B cell (primary cell): ENCODE data around the gene CRYGN. TPM values are rescaled to one million over a fixed set of nuclear protein-coding genes. Genes with fewer than 3 reads are reported as not detected.

Source experiments
- ATAC-seq: fragments of 200-7000 bp; cut with Tn5 transposase; one replicate; pipeline ENCODE4 v1.10.0; 2021; ENCODE audit warnings: low read depth, mild to moderate bottlenecking, moderate number of reproducible peaks, moderate library complexity
- CTCF ChIA-PET: fragments of 350-600 bp; sonication (Branson Sonifier 250); formaldehyde crosslinking; loops from one replicate; lab custom pipeline; 2021; ENCODE audit warnings: antibody characterized with exemption, inconsistent platforms; lab: Charles Lee
- POLR2A ChIA-PET: fragments of 350-600 bp; sonication (Branson Sonifier 250); formaldehyde crosslinking; loops from one replicate; lab custom pipeline; 2021; ENCODE audit warnings: antibody characterized with exemption; lab: Charles Lee
- DNase-seq: peaks from one replicate; pipeline ENCODE4 v3.0.0; 2013
- H2AFZ ChIP-seq: 2 replicates; pipeline ENCODE4 v1.6.1; 2012; ENCODE audit warnings: mild to moderate bottlenecking, low read depth, low read length; ENCODE audit not compliant: insufficient read depth, poor library complexity, severe bottlenecking
- H3K27ac ChIP-seq, 2 donors: 1 replicate in 1 of 2; 2 replicates in 1 of 2; pipeline ENCODE4 v1.5.1; 2012 to 2013; ENCODE audit warnings: low read length in 2 of 2, mild to moderate bottlenecking in 2 of 2, moderate library complexity in 1 of 2
- H3K27me3 ChIP-seq, 4 experiments: fragments of 200-600 bp in 1 of 4; sonication (generic) in 1 of 4; replicated peaks in 1 of 4; 1 replicate in 2 of 4; 2 replicates in 2 of 4; pipeline versions ENCODE4 v1.6.1 to v1.7.0; 2013 to 2016; ENCODE audit warnings: low read length in 3 of 4, mild to moderate bottlenecking in 2 of 4, mixed read lengths in 1 of 4, moderate library complexity in 1 of 4; ENCODE audit not compliant: insufficient read depth in 4 of 4, control insufficient read depth in 3 of 4; ENCODE audit errors: control extremely low read depth in 1 of 4
- H3K36me3 ChIP-seq, 2 experiments: replicated peaks in 1 of 2; 1 replicate in 1 of 2; 2 replicates in 1 of 2; pipeline versions ENCODE4 v1.6.1 to v1.7.1; 2013; ENCODE audit warnings: low read length in 1 of 2; ENCODE audit not compliant: insufficient read depth in 2 of 2, control insufficient read depth in 1 of 2; ENCODE audit errors: control extremely low read depth in 1 of 2, extremely low read depth in 1 of 2
- H3K4me1 ChIP-seq, 2 donors: fragments of 200-600 bp in 1 of 2; sonication (generic) in 1 of 2; 1 replicate in 1 of 2; 2 replicates in 1 of 2; pipeline versions ENCODE4 v1.5.1 to v1.6.1; 2013 to 2017; ENCODE audit warnings: low read length in 2 of 2; ENCODE audit not compliant: control insufficient read depth in 2 of 2, insufficient read depth in 2 of 2
- H3K4me2 ChIP-seq: replicated peaks from 2 replicates; pipeline ENCODE3; 2012; ENCODE audit warnings: mild to moderate bottlenecking, low read depth, low read length; ENCODE audit not compliant: poor library complexity, severe bottlenecking
- H3K4me3 ChIP-seq, 5 experiments: fragments of 200-600 bp in 1 of 5; sonication (generic) in 1 of 5; 1 replicate in 3 of 5; 2 replicates in 2 of 5; pipeline versions ENCODE4 v1.5.1 to v1.7.0; 2011 to 2016; ENCODE audit warnings: low read length in 4 of 5, mild to moderate bottlenecking in 4 of 5, low read depth in 2 of 5, control low read depth in 1 of 5, moderate library complexity in 1 of 5; ENCODE audit not compliant: insufficient read depth in 1 of 5; ENCODE audit errors: control extremely low read depth in 1 of 5, extremely low read depth in 1 of 5
- H3K79me2 ChIP-seq: fragments of 200-600 bp; sonication (generic); one replicate; pipeline ENCODE4 v1.6.0; 2016; ENCODE audit warnings: low read length; ENCODE audit not compliant: control insufficient read depth, insufficient read depth
- H3K9ac ChIP-seq: fragments of 200-600 bp; sonication (generic); 2 replicates; pipeline ENCODE4 v1.6.1; 2017; ENCODE audit warnings: mild to moderate bottlenecking, low read length, moderate library complexity
- H3K9me3 ChIP-seq, 3 donors: one replicate each; pipeline versions ENCODE4 v1.6.1 to v1.7.1; 2013; ENCODE audit warnings: low read length in 2 of 3; ENCODE audit not compliant: control insufficient read depth in 2 of 3, insufficient read depth in 1 of 3; ENCODE audit errors: control extremely low read depth in 1 of 3
- H4K20me1 ChIP-seq: 2 replicates; pipeline ENCODE4 v1.6.0; 2012; ENCODE audit warnings: mild to moderate bottlenecking, low read length; ENCODE audit not compliant: insufficient read depth, control insufficient read depth, poor library complexity, severe bottlenecking
- H3K27ac Mint-ChIP-seq: one replicate; pipeline ENCODE4 v1.8.0; 2021; ENCODE audit warnings: mixed read lengths
- H3K27me3 Mint-ChIP-seq: one replicate; pipeline ENCODE4 v1.8.0; 2021; ENCODE audit warnings: mixed read lengths
- H3K4me1 Mint-ChIP-seq: one replicate; pipeline ENCODE4 v1.8.0; 2021; ENCODE audit warnings: mixed read lengths
- H3K4me3 Mint-ChIP-seq: one replicate; pipeline ENCODE4 v1.8.0; 2021; ENCODE audit warnings: mixed read lengths
- H3K9me3 Mint-ChIP-seq: one replicate; pipeline ENCODE4 v1.8.0; 2022; ENCODE audit warnings: mixed read lengths; ENCODE audit not compliant: insufficient read depth
- EZH2 ChIP-seq: IDR thresholded peaks from 2 replicates; pipeline ENCODE4 v1.6.1; 2012; ENCODE audit warnings: borderline replicate concordance, low read depth, mild to moderate bottlenecking, moderate library complexity, low read length; ENCODE audit not compliant: insufficient read depth, poor library complexity, severe bottlenecking
- WGBS: methylation state at CpG from one replicate; pipeline ENCODE4 v1.1.5; 2013; ENCODE audit warnings: missing lambda C conversion rate; ENCODE audit not compliant: insufficient coverage; 5-methylcytosine and 5-hydroxymethylcytosine counted together
- intact Hi-C: fragments of 100-400 bp; cut with micrococcal nuclease; formaldehyde crosslinking; loops from one replicate; pipeline ENCODE4 v1.10.0; 2022
- polyA plus RNA-seq: library from polyadenylated mRNA; depleted of rRNA; stranded (reverse); fragments of >200 nt; gene quantifications from 2 replicates; pipeline ENCODE4 v1.2.3, GENCODE V29; 2012
- total RNA-seq, 2 donors: library from RNA; stranded (reverse); fragments of 120-200 nt in 1 of 2; gene quantifications; 1 replicate in 1 of 2; 2 replicates in 1 of 2; pipeline versions ENCODE4 v1.2.3 to v1.2.4, GENCODE V29; 2013 to 2022
- TF ChIP-seq, protein P1 (sequence below): fragments of 200-600 bp; IDR thresholded peaks from one replicate; pipeline ENCODE4 v1.8.0; 2022; ENCODE audit warnings: antibody characterized with exemption, mild to moderate bottlenecking

The CRYGN gene
- total and polyA plus RNA-seq, 2 donors (not counting 1 experiment from before 2014, with no cell fraction given): not detected

DNA sequence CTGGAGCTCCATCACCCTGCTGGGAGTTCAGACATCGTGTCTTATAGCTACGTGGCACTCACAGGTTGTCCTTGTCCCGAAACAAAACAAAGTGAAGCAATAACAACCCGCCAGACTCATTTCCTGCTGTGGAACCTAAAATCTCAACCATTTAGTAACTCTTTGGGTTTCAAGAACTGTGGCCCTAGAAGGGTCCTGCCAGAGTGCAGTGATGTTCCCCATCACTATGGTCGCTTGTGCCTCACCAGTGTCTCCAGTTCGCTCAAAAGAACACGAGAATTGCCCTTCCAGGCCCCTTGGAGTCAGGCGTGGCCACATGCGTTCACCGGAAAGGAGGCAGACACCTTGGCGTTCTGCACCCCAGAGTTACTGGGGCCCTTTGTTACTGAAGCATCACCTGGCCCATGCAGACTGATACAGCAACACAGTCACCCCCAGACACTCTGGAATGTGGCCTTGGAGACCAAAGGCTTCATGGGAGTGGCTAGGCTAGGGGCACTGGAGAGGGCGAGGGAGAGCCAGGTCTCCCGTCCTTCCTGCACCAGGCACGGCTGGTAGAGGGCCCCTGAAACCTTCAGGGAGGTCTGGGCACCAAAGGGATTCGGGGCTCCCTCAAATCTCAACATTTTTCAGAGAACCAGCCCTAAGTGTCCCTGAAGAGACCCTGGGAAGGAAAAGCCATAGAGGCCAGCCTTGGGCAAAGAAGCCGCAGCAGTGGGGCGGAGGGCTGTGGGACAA, 908 bp downstream of the CRYGN start:
- ATAC-seq (no peak), DNase-seq (no peak)
- no peak overlapping the region for H2AFZ ChIP-seq
- no peaks in the 10 kb centered on the region for H3K4me1 ChIP-seq
- ChIA-PET CTCF (interaction anchor here (3.4 kb wide), 1 partner anchor 10 kb away, joined by 16 read pairs; no protein-coding TSS in a partner anchor), POLR2A (no interaction called here)
- no peak overlapping the region for H3K4me3 ChIP-seq
- TF ChIP-seq, protein P1, sequence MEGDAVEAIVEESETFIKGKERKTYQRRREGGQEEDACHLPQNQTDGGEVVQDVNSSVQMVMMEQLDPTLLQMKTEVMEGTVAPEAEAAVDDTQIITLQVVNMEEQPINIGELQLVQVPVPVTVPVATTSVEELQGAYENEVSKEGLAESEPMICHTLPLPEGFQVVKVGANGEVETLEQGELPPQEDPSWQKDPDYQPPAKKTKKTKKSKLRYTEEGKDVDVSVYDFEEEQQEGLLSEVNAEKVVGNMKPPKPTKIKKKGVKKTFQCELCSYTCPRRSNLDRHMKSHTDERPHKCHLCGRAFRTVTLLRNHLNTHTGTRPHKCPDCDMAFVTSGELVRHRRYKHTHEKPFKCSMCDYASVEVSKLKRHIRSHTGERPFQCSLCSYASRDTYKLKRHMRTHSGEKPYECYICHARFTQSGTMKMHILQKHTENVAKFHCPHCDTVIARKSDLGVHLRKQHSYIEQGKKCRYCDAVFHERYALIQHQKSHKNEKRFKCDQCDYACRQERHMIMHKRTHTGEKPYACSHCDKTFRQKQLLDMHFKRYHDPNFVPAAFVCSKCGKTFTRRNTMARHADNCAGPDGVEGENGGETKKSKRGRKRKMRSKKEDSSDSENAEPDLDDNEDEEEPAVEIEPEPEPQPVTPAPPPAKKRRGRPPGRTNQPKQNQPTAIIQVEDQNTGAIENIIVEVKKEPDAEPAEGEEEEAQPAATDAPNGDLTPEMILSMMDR: no peak
- TF ChIP-seq EZH2: no peak
- H3K79me2 ChIP-seq: no peaks in the 10 kb centered on the region
- 89% methylated on average over 15 of the region's 17 CpGs for WGBS
- Mint-ChIP-seq H3K9me3 (no peaks in the 10 kb centered on the region), H3K4me3 (no peak overlapping the region), H3K27ac (no peak overlapping the region), H3K27me3 (peaks cover 38% of the 10 kb centered on the region), H3K4me1 (peaks cover 5% of the 10 kb centered on the region)
- no peak overlapping the region for H3K9ac ChIP-seq
- no peaks in the 10 kb centered on the region for H3K9me3 ChIP-seq
- H3K27me3 ChIP-seq: peaks cover 0 to 33% (median 11%) of the 10 kb centered on the region in 4 experiments
- H3K27ac ChIP-seq: no peak overlapping the region
- intact Hi-C loops: no loop called here
- H3K36me3 ChIP-seq: no peaks in the 10 kb centered on the region
- no peaks in the 10 kb centered on the region for H4K20me1 ChIP-seq
- no peak overlapping the region for H3K4me2 ChIP-seq

DNA sequence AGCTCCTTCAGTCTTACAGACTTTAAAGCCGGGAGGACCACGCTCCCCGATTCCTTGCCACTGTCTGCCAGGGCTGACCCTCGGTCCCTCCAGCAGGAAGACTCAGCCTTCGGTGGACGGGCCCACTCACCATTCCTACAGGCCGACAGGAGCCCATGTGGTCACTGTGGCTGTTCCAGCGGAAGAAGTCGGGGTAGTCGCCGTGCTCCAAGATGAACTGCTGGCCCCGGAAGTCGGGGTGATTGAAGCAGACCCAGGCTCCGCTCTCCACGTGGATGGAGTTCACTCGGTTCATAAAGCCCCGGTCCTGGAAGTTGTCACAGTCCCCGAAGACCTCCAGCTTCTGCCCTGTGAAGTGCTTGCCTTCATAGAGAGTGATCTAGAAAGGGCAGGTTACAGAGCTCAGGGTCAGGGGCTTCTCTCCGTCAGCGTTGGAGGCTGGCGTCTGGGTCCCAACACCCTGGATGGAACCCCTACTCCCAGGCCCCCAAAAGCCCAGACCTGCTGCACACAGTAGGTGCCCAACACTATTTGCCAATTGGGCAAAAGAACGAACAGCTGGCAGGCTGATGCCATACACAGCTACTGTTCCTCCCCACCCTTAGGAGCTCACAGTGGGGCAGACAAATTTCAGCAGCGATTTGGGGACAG, 1.9 kb downstream of the CRYGN start:
- intact Hi-C loops: no loop called here
- H3K4me1 Mint-ChIP-seq: peaks cover 5% of the 10 kb centered on the region
- TF ChIP-seq, protein P1: no peak
- no peak for TF ChIP-seq EZH2
- peaks cover 35% of the 10 kb centered on the region for H3K27me3 Mint-ChIP-seq
- peaks cover 0 to 33% (median 11%) of the 10 kb centered on the region in 4 experiments for H3K27me3 ChIP-seq
- H3K9ac ChIP-seq: no peak overlapping the region
- H3K9me3 Mint-ChIP-seq: no peaks in the 10 kb centered on the region
- H3K9me3 ChIP-seq: peaks cover 0 to under 1% (median 0%) of the 10 kb centered on the region in 3 donors
- H3K27ac Mint-ChIP-seq: no peak overlapping the region
- no peak overlapping the region for H2AFZ ChIP-seq
- H3K4me1 ChIP-seq: peaks cover 3% of the 10 kb centered on the region in 2 donors
- H4K20me1 ChIP-seq: no peaks in the 10 kb centered on the region
- no peaks in the 10 kb centered on the region for H3K36me3 ChIP-seq
- H3K4me3 ChIP-seq: no peak overlapping the region
- no peak overlapping the region for H3K4me3 Mint-ChIP-seq
- ChIA-PET CTCF (interaction anchor here (3.4 kb wide), 1 partner anchor 11 kb away, joined by 16 read pairs; no protein-coding TSS in a partner anchor), POLR2A (no interaction called here)
- WGBS: 93% methylated on average over 22 of the region's 23 CpGs
- DNase-seq (no peak), ATAC-seq (no peak)
- H3K27ac ChIP-seq: no peak overlapping the region
- H3K4me2 ChIP-seq: no peak overlapping the region
- no peaks in the 10 kb centered on the region for H3K79me2 ChIP-seq
